Measurements from ENCODE around the gene GIGYF2.

GRCh38 chr2:232843834-232844233, 146.7 kb downstream of the GIGYF2 start:
- no peak for TF ChIP-seq CTCF (IDR thresholded peaks at IDR 0.05)
- no peak for TF ChIP-seq POLR2A (IDR thresholded peaks at IDR 0.05)
- TF ChIP-seq POLR2AphosphoS5 (IDR thresholded peaks at IDR 0.05), result no peak
- TF ChIP-seq EP300 (IDR thresholded peaks at IDR 0.05), result no peak
